NCI-H345 (cell line): Measurements from ENCODE around the gene DNAI2.
"Not testable (repeated sequence)": the region's sequence is repeated elsewhere in the genome, so short reads cannot be mapped to it uniquely, and the experiment has no call there.

ENCODE experiments used
- DNase-seq: peaks from one replicate; lab custom pipeline; 2025; lab: John Stamatoyannopoulos, UW

DNAI2 gene

GRCh38 chr17:74245145-74245831 is 28.7 kb upstream of the DNAI2 start:
- DNase-seq: no peak

- no peak for DNase-seq
Observed at GRCh38 chr17:74245871-74246270, 28.2 kb upstream of the DNAI2 start.

- no peak for DNase-seq
Observed at GRCh38 chr17:74249590-74250270, 24.3 kb upstream of the DNAI2 start.

GRCh38 chr17:74250324-74250995 is 23.6 kb upstream of the DNAI2 start:
- DNase-seq: no peak

- no peak for DNase-seq
Observed at GRCh38 chr17:74251051-74251450, 23.0 kb upstream of the DNAI2 start.

- DNase-seq: no peak
Observed at GRCh38 chr17:74251569-74251968, 22.5 kb upstream of the DNAI2 start.

- DNase-seq: no peak
Observed at GRCh38 chr17:74252211-74252610, 21.8 kb upstream of the DNAI2 start.

GRCh38 chr17:74253036-74253435 is 21.0 kb upstream of the DNAI2 start:
- no peak for DNase-seq

- DNase-seq: no peak
Observed at GRCh38 chr17:74257311-74257710, 16.7 kb upstream of the DNAI2 start.

- peak; percentile 72 for DNase-seq
Observed at GRCh38 chr17:74259667-74260524, 14.1 kb upstream of the DNAI2 start.

- no peak for DNase-seq
Observed at GRCh38 chr17:74260525-74260850, 13.5 kb upstream of the DNAI2 start.

- DNase-seq: no peak
Observed at GRCh38 chr17:74262601-74263000, 11.4 kb upstream of the DNAI2 start.

- not testable (repeated sequence) for DNase-seq
Observed at GRCh38 chr17:74267054-74267453, 7.0 kb upstream of the DNAI2 start.

GRCh38 chr17:74267579-74267978 is 6.5 kb upstream of the DNAI2 start:
- no peak for DNase-seq

- no peak for DNase-seq
Observed at GRCh38 chr17:74267987-74268499, 6.0 kb upstream of the DNAI2 start.

- DNase-seq: no peak
Observed at GRCh38 chr17:74268558-74268957, 5.5 kb upstream of the DNAI2 start.

- no peak for DNase-seq
Observed at GRCh38 chr17:74270333-74270732, 3.7 kb upstream of the DNAI2 start.

GRCh38 chr17:74271281-74271680 is 2.8 kb upstream of the DNAI2 start:
- no peak for DNase-seq

- DNase-seq: no peak
Observed at GRCh38 chr17:74271901-74272561, 2.0 kb upstream of the DNAI2 start.

- DNase-seq: no peak
Observed at GRCh38 chr17:74272731-74273201, 1.3 kb upstream of the DNAI2 start.

- peak; percentile 45 for DNase-seq
Observed at GRCh38 chr17:74274709-74275340, 791 bp downstream of the DNAI2 start.
